Suprapubic skin (tissue), 4 donors: ENCODE measurements around the gene JADE3. TPM values are rescaled to one million over a fixed set of nuclear protein-coding genes. Genes with fewer than 3 reads are reported as not detected.
"Not testable (repeated sequence)": the region's sequence is repeated elsewhere in the genome, so short reads cannot be mapped to it uniquely, and the experiment has no call there.

ENCODE experiments used
- DNase-seq, 2 donors: peaks; one replicate each; pipeline ENCODE4 v3.0.0-alpha.2; 2019; ENCODE audit warnings: low spot score in 2 of 2
- H3K27ac ChIP-seq: fragments of 200-600 bp; sonication (generic); one replicate; pipeline ENCODE4 v1.5.1; 2019
- H3K27me3 ChIP-seq: fragments of 200-600 bp; sonication (generic); one replicate; pipeline ENCODE4 v1.5.1; 2019
- H3K36me3 ChIP-seq: fragments of 200-600 bp; sonication (generic); one replicate; pipeline ENCODE4 v1.5.1; 2019
- H3K4me1 ChIP-seq: fragments of 200-600 bp; sonication (generic); one replicate; pipeline ENCODE4 v1.5.1; 2019
- H3K4me3 ChIP-seq: fragments of 200-600 bp; sonication (generic); one replicate; pipeline ENCODE4 v1.5.1; 2019; ENCODE audit warnings: mild to moderate bottlenecking
- H3K9me3 ChIP-seq: fragments of 200-600 bp; sonication (generic); one replicate; pipeline ENCODE4 v1.5.1; 2019
- CTCF ChIP-seq, 2 donors: fragments of 200-600 bp in 1 of 2; fragments of 450-650 bp in 1 of 2; sonication (generic) in 1 of 2; IDR thresholded peaks; one replicate each; pipeline ENCODE4 v1.5.1; 2016 to 2019; ENCODE audit warnings: antibody characterized with exemption in 2 of 2, mild to moderate bottlenecking in 1 of 2, moderate library complexity in 1 of 2
- EP300 ChIP-seq: sonication (generic); formaldehyde crosslinking; IDR thresholded peaks from one replicate; pipeline ENCODE4 v1.6.1; 2017; ENCODE audit warnings: antibody characterized with exemption
- POLR2A ChIP-seq, 2 donors: fragments of 450-650 bp; IDR thresholded peaks; one replicate each; pipeline ENCODE4 v1.6.1; 2017; ENCODE audit warnings: antibody characterized with exemption in 2 of 2, mild to moderate bottlenecking in 2 of 2, moderate library complexity in 2 of 2
- POLR2AphosphoS5 ChIP-seq, 3 donors: sonication (generic); formaldehyde crosslinking; IDR thresholded peaks; one replicate each; pipeline ENCODE4 v1.6.1; 2017; ENCODE audit warnings: antibody characterized with exemption in 3 of 3
- WGBS: methylation state at CpG from one replicate; pipeline ENCODE4 v1.1.5; 2018; 5-methylcytosine and 5-hydroxymethylcytosine counted together
- total RNA-seq, 4 donors: library from RNA; depleted of rRNA; stranded (reverse); fragments of >200 nt; gene quantifications; one replicate each; pipeline ENCODE4 v1.1.0, GENCODE V29; 2016

The JADE3 gene
- total RNA-seq, 4 donors from 2014 or later, result 3.6 to 6.2 (median 5.1) TPM

DNA sequence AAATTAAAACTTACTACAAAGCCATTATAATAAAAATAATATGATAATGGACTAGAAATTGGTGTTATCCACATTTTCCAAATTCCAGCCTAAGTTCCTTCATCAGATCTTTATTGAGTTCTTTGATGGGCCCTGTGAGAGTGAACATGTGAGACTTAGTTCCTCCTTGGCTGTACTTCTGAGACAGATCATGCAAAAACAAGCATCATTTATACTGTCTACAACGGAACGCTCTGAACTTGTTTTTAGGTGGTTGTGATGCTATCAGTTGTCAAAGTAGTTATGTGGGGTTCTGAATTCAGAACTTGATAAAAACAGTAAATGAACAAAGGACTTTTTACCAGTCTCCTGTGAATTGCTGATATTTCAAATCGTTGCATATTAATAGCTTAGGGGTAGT lies 48.9 kb downstream of the JADE3 start:
- H3K4me1 ChIP-seq, result peaks cover 4% of the 10 kb centered on the region
- no peaks in the 10 kb centered on the region for H3K9me3 ChIP-seq
- H3K27me3 ChIP-seq, result no peaks in the 10 kb centered on the region
- WGBS, result 49% methylated on average over 3 of the region's 3 CpGs
- no peak overlapping the region for H3K27ac ChIP-seq
- H3K36me3 ChIP-seq, result no peaks in the 10 kb centered on the region
- TF ChIP-seq POLR2A (IDR thresholded peaks at IDR 0.05) (no peak), EP300 (no peak), POLR2AphosphoS5 (IDR thresholded peaks at IDR 0.05) (no peak), CTCF (IDR thresholded peaks at IDR 0.05) (no peak)
- no peak overlapping the region for H3K4me3 ChIP-seq
- DNase-seq, result no peak

DNA sequence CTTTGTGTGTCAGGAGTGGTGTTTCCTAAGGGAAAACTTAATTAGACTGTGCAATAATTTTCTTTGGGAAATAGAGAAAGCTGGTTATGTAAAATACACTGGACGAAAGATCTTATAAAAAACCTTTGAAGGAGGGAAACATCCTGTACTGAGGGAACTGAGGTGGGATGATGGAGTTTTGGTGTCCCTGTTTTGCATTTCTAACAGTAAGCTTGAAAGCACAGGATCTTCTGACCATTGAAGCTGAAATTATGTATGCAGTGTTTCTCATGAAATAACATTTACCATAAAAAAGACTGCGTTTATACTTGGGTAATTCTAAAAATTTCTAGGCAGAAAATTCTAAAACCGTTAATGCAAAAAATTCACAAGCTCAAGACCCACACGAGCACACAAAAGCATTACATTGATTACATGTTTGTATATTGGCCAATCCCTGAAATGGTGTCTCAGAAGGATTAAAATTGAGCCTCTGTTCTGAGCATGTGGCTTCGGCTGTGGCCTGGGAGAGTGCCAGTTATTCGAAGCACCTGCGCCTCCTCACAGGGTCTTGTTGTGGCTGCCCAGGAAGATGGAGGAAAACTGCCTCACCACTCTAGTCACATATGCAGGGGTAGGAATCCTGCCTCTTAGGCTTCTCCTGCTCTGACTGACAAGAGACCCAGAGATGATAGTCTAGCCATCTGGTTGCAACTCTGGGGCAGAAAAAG lies 49.5 kb downstream of the JADE3 start:
- Histone ChIP-seq H3K36me3 (no peaks in the 10 kb centered on the region), H3K9me3 (no peaks in the 10 kb centered on the region), H3K27ac (no peak overlapping the region), H3K4me1 (peaks cover 4% of the 10 kb centered on the region), H3K27me3 (no peaks in the 10 kb centered on the region), H3K4me3 (no peak overlapping the region)
- TF ChIP-seq CTCF (IDR thresholded peaks at IDR 0.05), result no peak
- no peak for TF ChIP-seq EP300
- TF ChIP-seq POLR2A (IDR thresholded peaks at IDR 0.05), result no peak
- TF ChIP-seq POLR2AphosphoS5 (IDR thresholded peaks at IDR 0.05), result no peak
- no peak for DNase-seq
- 81% methylated on average over 7 of the region's 7 CpGs for WGBS

- no peaks in the 10 kb centered on the region for H3K4me1 ChIP-seq
- no peak overlapping the region for H3K4me3 ChIP-seq
- H3K27me3 ChIP-seq, result no peaks in the 10 kb centered on the region
- WGBS, result 84% methylated on average over 1 of the region's 1 CpG
- no peaks in the 10 kb centered on the region for H3K9me3 ChIP-seq
- no peaks in the 10 kb centered on the region for H3K36me3 ChIP-seq
- no peak for DNase-seq
- TF ChIP-seq CTCF (IDR thresholded peaks at IDR 0.05), result no peak
- no peak for TF ChIP-seq POLR2AphosphoS5 (IDR thresholded peaks at IDR 0.05)
- TF ChIP-seq POLR2A (IDR thresholded peaks at IDR 0.05), result no peak
- no peak for TF ChIP-seq EP300
- H3K27ac ChIP-seq, result no peak overlapping the region
Measured at GRCh38 chrX:46965125-46965758, 53.0 kb downstream of the JADE3 start.

- Histone ChIP-seq H3K27ac (no peak overlapping the region), H3K4me3 (no peak overlapping the region), H3K36me3 (no peaks in the 10 kb centered on the region), H3K9me3 (no peaks in the 10 kb centered on the region), H3K27me3 (no peaks in the 10 kb centered on the region), H3K4me1 (no peaks in the 10 kb centered on the region)
- 72% methylated on average over 4 of the region's 4 CpGs for WGBS
- TF ChIP-seq POLR2AphosphoS5 (IDR thresholded peaks at IDR 0.05) (no peak), CTCF (IDR thresholded peaks at IDR 0.05) (no peak), EP300 (no peak), POLR2A (IDR thresholded peaks at IDR 0.05) (no peak)
- DNase-seq, result no peak
Measured at GRCh38 chrX:46967547-46967946, 55.3 kb downstream of the JADE3 start.

DNA sequence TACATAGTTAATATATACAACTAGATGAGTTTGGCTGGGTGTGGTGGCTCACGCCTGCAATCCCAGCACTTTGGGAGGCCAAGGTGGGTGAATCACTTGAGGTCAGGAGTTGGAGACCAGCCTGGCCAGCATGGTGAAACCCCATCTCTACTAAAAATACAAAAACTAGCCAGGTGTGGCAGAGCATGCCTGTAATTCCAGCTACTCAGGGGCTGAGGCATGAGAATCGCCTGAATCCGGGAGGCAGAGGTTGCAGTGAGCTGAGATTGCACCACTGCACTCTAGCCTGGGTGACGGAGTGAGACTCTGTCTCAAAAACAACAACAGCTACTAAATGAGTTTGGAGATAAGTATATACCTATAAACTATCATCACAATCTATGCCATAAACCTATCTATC lies 64.8 kb downstream of the JADE3 start:
- not testable (repeated sequence) for DNase-seq, H3K27me3 ChIP-seq, H3K4me3 ChIP-seq, H3K36me3 ChIP-seq, H3K27ac ChIP-seq, H3K4me1 ChIP-seq, H3K9me3 ChIP-seq
- WGBS, result 92% methylated on average over 4 of the region's 4 CpGs
